SK-N-SH (cell line): Measurements from ENCODE around the gene CIAO3. TPM values are rescaled to one million over a fixed set of nuclear protein-coding genes. Genes with fewer than 3 reads are reported as not detected.

ENCODE experiments used
- CTCF ChIA-PET: fragments of 300-600, 350-600 bp; formaldehyde crosslinking; extraction: SDS; loops from one replicate; lab custom pipeline; 2021; lab: Yijun Ruan, JAX
- POLR2A ChIA-PET: fragments of 350-600 bp; sonication (Branson Sonifier 250); formaldehyde crosslinking; extraction: SDS; loops from one replicate; lab custom pipeline; 2020; ENCODE audit warnings: antibody characterized with exemption, inconsistent platforms; lab: Yijun Ruan, JAX
- DNase-seq: peaks from one replicate; pipeline ENCODE4 v3.0.0; 2012
- H2AFZ ChIP-seq: fragments of 200-600 bp; sonication (generic); 2 replicates; pipeline ENCODE4 v1.8.1; 2016; ENCODE audit warnings: antibody characterized with exemption, mild to moderate bottlenecking, low read depth
- H3F3A ChIP-seq: fragments of 200-600 bp; sonication (generic); replicated peaks from 2 replicates; pipeline ENCODE3; 2016; ENCODE audit warnings: antibody characterized with exemption, mild to moderate bottlenecking; ENCODE audit not compliant: insufficient read depth
- H3K27ac ChIP-seq, 2 experiments: fragments of 200-500 bp in 1 of 2; fragments of 200-600 bp in 1 of 2; sonication (Bioruptor generic) in 1 of 2; sonication (generic), shearing (Covaris generic) in 1 of 2; 2 replicates each; pipeline versions ENCODE4 v1.5.1 to v1.6.1; 2014 to 2016; ENCODE audit warnings: low read depth in 2 of 2, inconsistent platforms in 1 of 2, low read length in 1 of 2, mild to moderate bottlenecking in 1 of 2, mixed read lengths in 1 of 2
- H3K27me3 ChIP-seq: fragments of 200-600 bp; sonication (generic), shearing (Covaris generic); 2 replicates; pipeline ENCODE4 v1.6.1; 2016; ENCODE audit warnings: mixed run types; ENCODE audit not compliant: insufficient read depth
- H3K36me3 ChIP-seq, 2 experiments: fragments of 200-500 bp in 1 of 2; fragments of 200-600 bp in 1 of 2; sonication (Bioruptor generic) in 1 of 2; sonication (generic) in 1 of 2; replicated peaks in 1 of 2; 2 replicates each; pipeline versions ENCODE3 to v1.5.1; 2014 to 2016; ENCODE audit warnings: low read length in 1 of 2, mild to moderate bottlenecking in 1 of 2; ENCODE audit not compliant: insufficient read depth in 2 of 2, control insufficient read depth in 1 of 2
- H3K4me1 ChIP-seq, 2 experiments: fragments of 200-500 bp in 1 of 2; fragments of 200-600 bp in 1 of 2; sonication (Bioruptor generic) in 1 of 2; sonication (generic), shearing (Covaris generic) in 1 of 2; 2 replicates each; pipeline versions ENCODE4 v1.5.1 to v1.6.1; 2014 to 2016; ENCODE audit warnings: low read depth in 1 of 2, low read length in 1 of 2, mixed run types in 1 of 2; ENCODE audit not compliant: insufficient read depth in 2 of 2, control insufficient read depth in 1 of 2
- H3K4me2 ChIP-seq: fragments of 200-600 bp; sonication (generic), shearing (Covaris generic); 2 replicates; pipeline ENCODE4 v1.6.1; 2017; ENCODE audit warnings: mixed run types
- H3K4me3 ChIP-seq, 2 experiments: fragments of 200-500 bp in 1 of 2; fragments of 200-600 bp in 1 of 2; sonication (Bioruptor generic) in 1 of 2; sonication (generic), shearing (Covaris generic) in 1 of 2; 2 replicates each; pipeline versions ENCODE4 v1.5.1 to v1.8.1; 2014 to 2016; ENCODE audit warnings: low read depth in 2 of 2, inconsistent platforms in 1 of 2, low read length in 1 of 2, mild to moderate bottlenecking in 1 of 2, mixed read lengths in 1 of 2, moderate library complexity in 1 of 2
- H3K79me2 ChIP-seq: fragments of 200-600 bp; sonication (generic); 2 replicates; pipeline ENCODE4 v1.8.1; 2017; ENCODE audit warnings: mild to moderate bottlenecking; ENCODE audit not compliant: insufficient read depth
- H3K9ac ChIP-seq: fragments of 200-600 bp; sonication (generic); 2 replicates; pipeline ENCODE4 v1.6.1; 2017; ENCODE audit warnings: mixed run types
- H3K9me2 ChIP-seq: fragments of 200-600 bp; sonication (generic); 2 replicates; pipeline ENCODE4 v1.6.1; 2017; ENCODE audit warnings: mixed run types
- H3K9me3 ChIP-seq: fragments of 200-600 bp; sonication (generic); 2 replicates; pipeline ENCODE4 v1.6.1; 2017; ENCODE audit warnings: mixed run types, mild to moderate bottlenecking, moderate library complexity
- H4K20me1 ChIP-seq: fragments of 200-600 bp; sonication (generic); 2 replicates; pipeline ENCODE4 v1.6.1; 2017; ENCODE audit warnings: mild to moderate bottlenecking, mixed run types; ENCODE audit not compliant: insufficient read depth
- CHD2 ChIP-seq: fragments of 150-350 bp; IDR thresholded peaks from 2 replicates; pipeline ENCODE4 v1.6.1; 2018; ENCODE audit warnings: low read length; ENCODE audit not compliant: partially characterized antibody
- ELF1 ChIP-seq: IDR thresholded peaks from 2 replicates; pipeline ENCODE4 v1.4.0; 2012
- EZH2phosphoT487 ChIP-seq: fragments of 200-600 bp; sonication (generic); IDR thresholded peaks from 2 replicates; pipeline ENCODE4 v1.6.1; 2017; ENCODE audit warnings: low read depth, mixed run types, mild to moderate bottlenecking, antibody characterized with exemption, moderate library complexity, borderline replicate concordance
- FOXJ3 ChIP-seq: sonication (generic); formaldehyde crosslinking; IDR thresholded peaks from 2 replicates; pipeline ENCODE4 v1.5.1; 2020; ENCODE audit warnings: mild to moderate bottlenecking, missing genetic modification reagents
- GABPA ChIP-seq: IDR thresholded peaks from 2 replicates; pipeline ENCODE4 v1.4.0; 2012; ENCODE audit warnings: low read depth, mild to moderate bottlenecking
- GATA2 ChIP-seq: sonication (generic); formaldehyde crosslinking; IDR thresholded peaks from 2 replicates; pipeline ENCODE4 v1.5.0; 2020; ENCODE audit warnings: mild to moderate bottlenecking, missing genetic modification reagents
- PBX3 ChIP-seq: IDR thresholded peaks from 2 replicates; pipeline ENCODE4; 2012
- POLR2AphosphoS5 ChIP-seq: IDR thresholded peaks from 2 replicates; pipeline ENCODE4 v1.6.1; 2012; ENCODE audit warnings: low read depth, low read length
- RCOR1 ChIP-seq: fragments of 150-350 bp; IDR thresholded peaks from 2 replicates; pipeline ENCODE4 v1.6.1; 2017; ENCODE audit warnings: antibody characterized with exemption, low read length
- REST ChIP-seq: IDR thresholded peaks from 2 replicates; pipeline ENCODE4 v1.6.1; 2012; ENCODE audit warnings: mild to moderate bottlenecking, low read depth, low read length, moderate library complexity
- RFX5 ChIP-seq: IDR thresholded peaks from 2 replicates; pipeline ENCODE4 v1.6.1; 2012; ENCODE audit warnings: mild to moderate bottlenecking, improper control_type of control experiment, low read length
- TCF12 ChIP-seq: IDR thresholded peaks from 2 replicates; pipeline ENCODE4 v1.4.0; 2012
- ZBTB33 ChIP-seq: IDR thresholded peaks from 2 replicates; pipeline ENCODE4 v1.4.0; 2012; ENCODE audit warnings: low read depth, borderline replicate concordance
- WGBS: methylation state at CpG from one replicate; pipeline ENCODE4 v1.1.6; 2017; ENCODE audit warnings: low lambda C conversion rate; 5-methylcytosine and 5-hydroxymethylcytosine counted together
- polyA plus RNA-seq, 3 experiments: library from polyadenylated mRNA; depleted of rRNA; stranded (reverse); fragments of >200 nt; gene quantifications; 2 replicates each; pipeline ENCODE4 v1.2.3, GENCODE V29; 2012
- TF ChIP-seq, protein P1 (sequence below): fragments of 150-350 bp; IDR thresholded peaks from 2 replicates; pipeline ENCODE4 v1.6.1; 2016; ENCODE audit warnings: mild to moderate bottlenecking, low read depth, low read length

CIAO3 gene
- polyA plus RNA-seq, 1 of the 3 experiments (the other 2 are of a cell fraction) = 14.4 TPM

GRCh38 chr16:707062-707538 is 33.7 kb downstream of the CIAO3 start:
- TF ChIP-seq REST (no peak), GABPA (no peak), ZBTB33 (no peak)
- H3K27me3 ChIP-seq = no peaks in the 10 kb centered on the region
- H4K20me1 ChIP-seq = peaks cover 27% of the 10 kb centered on the region
- no peaks in the 10 kb centered on the region for H3K9me2 ChIP-seq
- 77% methylated on average over 5 of the region's 14 CpGs for WGBS
- H3F3A ChIP-seq = peaks cover 18% of the 10 kb centered on the region
- ChIA-PET CTCF (interaction anchor here (1.0 to 22.4 kb wide), 9 partner anchors 9 to 348 kb away, joined by 3 to 358 read pairs (median 5); partner anchors contain the start of genes ANTKMT, CCDC78, CIAO3 and HAGHL), POLR2A (interaction anchor here (0.6 to 1.2 kb wide), 7 partner anchors 9 to 88 kb away, joined by 3 to 4 read pairs (median 4); partner anchors contain the start of genes ANTKMT and STUB1)
- no peak overlapping the region for H3K4me2 ChIP-seq
- no peak overlapping the region for H3K9ac ChIP-seq
- H3K4me3 ChIP-seq = no peak overlapping the region
- no peaks in the 10 kb centered on the region for H3K36me3 ChIP-seq
- no peaks in the 10 kb centered on the region for H3K9me3 ChIP-seq
- H3K27ac ChIP-seq = no peak overlapping the region
- H2AFZ ChIP-seq = no peak overlapping the region
- DNase-seq = no peak
- H3K79me2 ChIP-seq = peaks cover 31% of the 10 kb centered on the region
- peaks cover 23 to 44% of the 10 kb centered on the region in 2 experiments; a peak in 2 of 4 replicates for H3K4me1 ChIP-seq

DNA sequence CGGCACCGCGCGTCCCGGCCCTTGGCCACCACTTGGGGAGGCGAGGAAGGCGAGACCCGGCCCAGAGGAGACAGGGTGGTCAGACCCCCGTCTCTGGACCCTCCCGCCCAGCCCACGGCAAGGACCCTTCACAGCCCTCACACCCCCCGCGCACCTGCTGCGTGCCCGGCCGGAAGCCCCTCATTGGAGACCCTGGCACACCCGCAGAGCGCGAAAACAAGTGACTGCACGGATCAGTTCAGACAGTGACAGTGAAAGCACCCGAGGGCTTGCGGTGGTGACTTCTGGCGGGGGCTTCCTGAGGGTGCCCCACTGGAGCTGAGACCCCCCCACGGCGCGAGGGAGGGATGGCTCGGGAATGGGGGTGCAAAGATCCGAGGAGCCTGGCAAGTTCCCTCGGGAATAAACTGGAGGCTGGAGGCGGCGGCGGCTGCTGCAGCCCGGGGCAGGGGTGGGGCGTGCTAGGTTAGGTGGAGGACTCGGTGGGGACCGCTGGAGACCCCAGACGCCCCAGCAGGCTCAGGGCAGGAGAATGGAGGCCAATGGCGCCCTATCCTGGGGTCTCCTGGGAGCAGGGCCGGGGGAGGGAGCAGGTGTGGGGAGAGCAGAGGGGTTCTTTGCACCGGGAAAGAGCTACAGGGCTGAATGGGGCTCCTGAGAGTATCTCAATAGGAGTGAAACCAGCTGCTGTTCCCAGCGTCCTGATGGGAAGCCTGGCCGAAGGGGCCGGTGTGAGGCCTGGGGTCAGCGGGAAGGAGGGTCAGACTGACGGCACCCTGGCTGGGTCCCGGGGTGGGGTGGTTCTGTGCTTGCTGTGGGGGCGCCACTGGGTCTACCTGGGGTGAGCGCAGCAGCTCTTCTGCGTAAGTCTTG is 34.4 kb downstream of the CIAO3 start:
- H3K4me3 ChIP-seq = peak overlapping the region in 1 of 2 experiments; percentile 78; a peak in 3 of 4 replicates
- H3K9me2 ChIP-seq = no peaks in the 10 kb centered on the region
- no peaks in the 10 kb centered on the region for H3K27me3 ChIP-seq
- H3F3A ChIP-seq = peaks cover 16% of the 10 kb centered on the region
- TF ChIP-seq PBX3 (no peak), TCF12 (no peak), POLR2AphosphoS5 (no peak), ELF1 (no peak), GATA2 (CRISPR knock-in tag) (no peak), RFX5 (no peak), ZBTB33 (no peak), RCOR1 (no peak), EZH2phosphoT487 (no peak), CHD2 (no peak), FOXJ3 (no peak)
- TF ChIP-seq, protein P1, sequence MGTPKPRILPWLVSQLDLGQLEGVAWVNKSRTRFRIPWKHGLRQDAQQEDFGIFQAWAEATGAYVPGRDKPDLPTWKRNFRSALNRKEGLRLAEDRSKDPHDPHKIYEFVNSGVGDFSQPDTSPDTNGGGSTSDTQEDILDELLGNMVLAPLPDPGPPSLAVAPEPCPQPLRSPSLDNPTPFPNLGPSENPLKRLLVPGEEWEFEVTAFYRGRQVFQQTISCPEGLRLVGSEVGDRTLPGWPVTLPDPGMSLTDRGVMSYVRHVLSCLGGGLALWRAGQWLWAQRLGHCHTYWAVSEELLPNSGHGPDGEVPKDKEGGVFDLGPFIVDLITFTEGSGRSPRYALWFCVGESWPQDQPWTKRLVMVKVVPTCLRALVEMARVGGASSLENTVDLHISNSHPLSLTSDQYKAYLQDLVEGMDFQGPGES = no peak
- H3K9me3 ChIP-seq = no peaks in the 10 kb centered on the region
- no peak for DNase-seq
- ChIA-PET CTCF (interaction anchor here (1.0 to 22.4 kb wide), 9 partner anchors 8 to 349 kb away, joined by 3 to 358 read pairs (median 5); partner anchors contain the start of genes ANTKMT, CCDC78, CIAO3 and HAGHL), POLR2A (interaction anchor here (0.6 to 1.2 kb wide), 6 partner anchors 10 to 87 kb away, joined by 3 to 4 read pairs (median 4); partner anchors contain the start of gene STUB1)
- peak overlapping the region; percentile 74 for H3K4me2 ChIP-seq
- 25% methylated on average over 20 of the region's 49 CpGs for WGBS
- H3K4me1 ChIP-seq = peaks cover 21 to 42% of the 10 kb centered on the region in 2 experiments; a peak in 2 of 4 replicates
- no peak overlapping the region for H3K27ac ChIP-seq
- peaks cover 34% of the 10 kb centered on the region for H4K20me1 ChIP-seq
- H2AFZ ChIP-seq = no peak overlapping the region
- H3K79me2 ChIP-seq = peaks cover 36% of the 10 kb centered on the region
- no peaks in the 10 kb centered on the region for H3K36me3 ChIP-seq
- no peak overlapping the region for H3K9ac ChIP-seq
